Chondrocyte (in vitro differentiated cells): ENCODE measurements around the gene TCAP. TPM values are rescaled to one million over a fixed set of nuclear protein-coding genes. Genes with fewer than 3 reads are reported as not detected.
A peak's percentile ranks its signal among the peaks of the same experiment; 100 is the strongest.

Source experiments
- DNase-seq: peaks from one replicate; pipeline ENCODE4 v3.0.0; 2021; ENCODE audit warnings: mixed read lengths, low spot score
- H3K27ac Mint-ChIP-seq: one replicate; pipeline ENCODE4 v1.8.0; 2021; ENCODE audit warnings: mild to moderate bottlenecking, moderate library complexity, mixed read lengths; ENCODE audit not compliant: unreplicated experiment
- H3K27me3 Mint-ChIP-seq: 2 replicates; pipeline ENCODE4 v1.8.0; 2021; ENCODE audit warnings: low read depth, mixed read lengths
- H3K36me3 Mint-ChIP-seq: 2 replicates; pipeline ENCODE4 v1.8.0; 2021; ENCODE audit warnings: low read depth, mixed read lengths
- H3K4me1 Mint-ChIP-seq: 2 replicates; pipeline ENCODE4 v1.8.0; 2021; ENCODE audit warnings: low read depth, mild to moderate bottlenecking, mixed read lengths
- H3K4me3 Mint-ChIP-seq: one replicate; pipeline ENCODE4 v1.8.0; 2021; ENCODE audit warnings: mild to moderate bottlenecking, moderate library complexity, mixed read lengths; ENCODE audit not compliant: unreplicated experiment
- H3K9me3 Mint-ChIP-seq: 2 replicates; pipeline ENCODE4 v1.8.0; 2021; ENCODE audit warnings: low read depth, mixed read lengths
- total RNA-seq: library from RNA; stranded (reverse); gene quantifications from 3 replicates; pipeline ENCODE4 v1.2.1, GENCODE V29; 2021
- TF ChIP-seq, protein P1 (sequence below): fragments of 200-600 bp; sonication (generic); IDR thresholded peaks from 2 replicates; pipeline ENCODE4 v1.5.0; 2021; ENCODE audit warnings: antibody characterized with exemption, mild to moderate bottlenecking, moderate library complexity

TCAP gene
- total RNA-seq, 1 donor from 2014 or later = 0.77 TPM

DNA sequence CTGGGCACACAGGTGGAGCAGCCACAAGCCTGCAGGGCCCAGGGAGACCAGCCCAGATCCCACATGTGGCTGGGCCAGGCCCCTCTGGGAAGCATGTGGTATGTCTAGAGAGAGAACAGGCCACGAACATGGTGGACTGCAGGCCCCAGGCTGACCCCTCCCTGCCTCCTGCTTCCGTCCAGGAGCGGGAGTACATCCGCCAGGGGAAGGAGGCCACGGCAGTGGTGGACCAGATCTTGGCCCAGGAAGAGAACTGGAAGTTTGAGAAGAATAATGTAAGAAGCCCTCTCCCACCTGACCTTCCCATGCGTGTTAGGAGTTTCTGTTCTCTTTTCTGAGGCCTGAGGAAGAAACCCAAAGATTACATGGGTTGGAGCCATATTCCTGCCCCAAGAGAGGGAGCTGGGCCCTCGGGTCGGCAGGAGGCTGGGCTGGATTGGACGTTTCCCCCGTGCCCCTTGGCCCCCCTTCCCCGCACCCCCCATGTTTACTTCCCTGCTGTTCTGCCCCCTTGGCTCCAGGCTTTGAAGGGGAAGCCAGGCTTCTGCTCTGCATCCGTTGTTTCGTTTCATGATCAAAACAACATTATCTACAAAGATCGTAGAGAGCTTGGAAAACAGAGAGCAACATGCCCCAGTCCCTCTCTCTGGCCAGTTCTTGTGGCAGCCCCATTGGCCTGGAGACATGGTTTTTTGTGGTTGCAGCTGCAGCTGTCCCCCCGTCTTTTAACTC lies 5.7 kb upstream of the TCAP start:
- Mint-ChIP-seq H3K27me3 (no peaks in the 10 kb centered on the region), H3K9me3 (no peaks in the 10 kb centered on the region), H3K27ac (no peak overlapping the region), H3K4me3 (no peak overlapping the region), H3K4me1 (peaks cover 14% of the 10 kb centered on the region), H3K36me3 (peaks cover 5% of the 10 kb centered on the region)
- TF ChIP-seq, protein P1, sequence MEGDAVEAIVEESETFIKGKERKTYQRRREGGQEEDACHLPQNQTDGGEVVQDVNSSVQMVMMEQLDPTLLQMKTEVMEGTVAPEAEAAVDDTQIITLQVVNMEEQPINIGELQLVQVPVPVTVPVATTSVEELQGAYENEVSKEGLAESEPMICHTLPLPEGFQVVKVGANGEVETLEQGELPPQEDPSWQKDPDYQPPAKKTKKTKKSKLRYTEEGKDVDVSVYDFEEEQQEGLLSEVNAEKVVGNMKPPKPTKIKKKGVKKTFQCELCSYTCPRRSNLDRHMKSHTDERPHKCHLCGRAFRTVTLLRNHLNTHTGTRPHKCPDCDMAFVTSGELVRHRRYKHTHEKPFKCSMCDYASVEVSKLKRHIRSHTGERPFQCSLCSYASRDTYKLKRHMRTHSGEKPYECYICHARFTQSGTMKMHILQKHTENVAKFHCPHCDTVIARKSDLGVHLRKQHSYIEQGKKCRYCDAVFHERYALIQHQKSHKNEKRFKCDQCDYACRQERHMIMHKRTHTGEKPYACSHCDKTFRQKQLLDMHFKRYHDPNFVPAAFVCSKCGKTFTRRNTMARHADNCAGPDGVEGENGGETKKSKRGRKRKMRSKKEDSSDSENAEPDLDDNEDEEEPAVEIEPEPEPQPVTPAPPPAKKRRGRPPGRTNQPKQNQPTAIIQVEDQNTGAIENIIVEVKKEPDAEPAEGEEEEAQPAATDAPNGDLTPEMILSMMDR = no peak
- DNase-seq = no peak

DNA sequence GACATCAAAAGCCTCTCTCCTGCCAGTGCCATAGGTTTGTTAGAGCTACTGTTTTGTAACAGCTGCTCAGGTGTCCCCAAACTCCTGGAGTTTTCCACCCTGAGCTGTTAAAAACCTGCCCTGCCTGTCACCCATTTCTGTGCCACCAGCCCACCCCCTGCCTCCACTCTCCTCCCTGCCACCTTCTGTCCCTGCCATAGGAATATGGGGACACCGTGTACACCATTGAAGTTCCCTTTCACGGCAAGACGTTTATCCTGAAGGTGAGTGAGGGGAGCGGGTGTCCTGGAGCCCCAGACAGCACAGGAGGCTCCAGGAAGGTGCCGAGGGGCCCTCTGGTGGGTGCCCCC lies 5.2 kb upstream of the TCAP start:
- no peak for DNase-seq
- TF ChIP-seq, protein P1 = no peak
- peaks cover 5% of the 10 kb centered on the region for H3K36me3 Mint-ChIP-seq
- H3K4me3 Mint-ChIP-seq = no peak overlapping the region
- no peaks in the 10 kb centered on the region for H3K9me3 Mint-ChIP-seq
- H3K4me1 Mint-ChIP-seq = peaks cover 14% of the 10 kb centered on the region
- H3K27me3 Mint-ChIP-seq = no peaks in the 10 kb centered on the region
- H3K27ac Mint-ChIP-seq = no peak overlapping the region

DNA sequence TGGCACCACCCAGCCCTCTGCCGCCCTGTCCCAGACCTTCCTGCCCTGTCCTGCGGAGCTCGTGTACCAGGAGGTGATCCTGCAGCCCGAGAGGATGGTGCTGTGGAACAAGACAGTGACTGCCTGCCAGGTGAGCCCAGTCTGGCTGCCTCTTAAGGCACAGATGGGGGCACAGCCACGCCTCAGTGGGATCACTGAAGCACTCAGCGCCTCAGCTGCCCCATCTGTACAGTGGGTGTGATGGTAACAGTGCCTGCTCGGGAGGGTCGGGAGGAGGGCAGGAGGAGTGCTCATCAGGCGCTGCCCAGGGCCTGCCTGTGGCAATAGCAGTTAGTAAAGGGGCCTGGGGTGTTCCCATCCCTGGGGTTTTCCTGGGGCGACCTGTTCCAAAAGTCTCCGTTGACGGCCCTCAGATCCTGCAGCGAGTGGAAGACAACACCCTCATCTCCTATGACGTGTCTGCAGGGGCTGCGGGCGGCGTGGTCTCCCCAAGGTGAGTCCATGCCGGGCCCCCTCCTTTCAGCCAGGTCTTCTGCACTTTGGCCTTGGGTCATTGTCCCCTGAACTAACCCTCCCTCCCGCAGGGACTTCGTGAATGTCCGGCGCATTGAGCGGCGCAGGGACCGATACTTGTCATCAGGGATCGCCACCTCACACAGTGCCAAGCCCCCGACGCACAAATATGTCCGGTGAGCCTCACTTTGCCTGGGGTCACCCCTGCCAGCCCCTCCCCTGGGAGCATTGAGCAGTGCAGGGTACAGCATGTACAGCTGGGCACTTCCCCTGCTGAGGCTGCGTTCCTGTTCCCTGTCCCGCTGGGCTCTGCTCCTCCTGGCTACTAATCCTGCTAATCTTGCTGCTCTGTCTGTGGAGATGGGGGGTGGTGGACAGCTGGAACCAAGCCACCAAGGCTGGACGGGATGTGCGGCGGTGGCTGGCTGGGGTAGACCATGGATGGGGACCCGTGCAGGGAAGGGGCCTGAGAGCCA lies 4.5 kb upstream of the TCAP start:
- H3K27ac Mint-ChIP-seq = peak overlapping the region; percentile 61
- H3K4me3 Mint-ChIP-seq = no peak overlapping the region
- H3K9me3 Mint-ChIP-seq = no peaks in the 10 kb centered on the region
- TF ChIP-seq, protein P1 = no peak
- peaks cover 5% of the 10 kb centered on the region for H3K36me3 Mint-ChIP-seq
- no peaks in the 10 kb centered on the region for H3K27me3 Mint-ChIP-seq
- H3K4me1 Mint-ChIP-seq = peaks cover 19% of the 10 kb centered on the region
- DNase-seq = no peak

DNA sequence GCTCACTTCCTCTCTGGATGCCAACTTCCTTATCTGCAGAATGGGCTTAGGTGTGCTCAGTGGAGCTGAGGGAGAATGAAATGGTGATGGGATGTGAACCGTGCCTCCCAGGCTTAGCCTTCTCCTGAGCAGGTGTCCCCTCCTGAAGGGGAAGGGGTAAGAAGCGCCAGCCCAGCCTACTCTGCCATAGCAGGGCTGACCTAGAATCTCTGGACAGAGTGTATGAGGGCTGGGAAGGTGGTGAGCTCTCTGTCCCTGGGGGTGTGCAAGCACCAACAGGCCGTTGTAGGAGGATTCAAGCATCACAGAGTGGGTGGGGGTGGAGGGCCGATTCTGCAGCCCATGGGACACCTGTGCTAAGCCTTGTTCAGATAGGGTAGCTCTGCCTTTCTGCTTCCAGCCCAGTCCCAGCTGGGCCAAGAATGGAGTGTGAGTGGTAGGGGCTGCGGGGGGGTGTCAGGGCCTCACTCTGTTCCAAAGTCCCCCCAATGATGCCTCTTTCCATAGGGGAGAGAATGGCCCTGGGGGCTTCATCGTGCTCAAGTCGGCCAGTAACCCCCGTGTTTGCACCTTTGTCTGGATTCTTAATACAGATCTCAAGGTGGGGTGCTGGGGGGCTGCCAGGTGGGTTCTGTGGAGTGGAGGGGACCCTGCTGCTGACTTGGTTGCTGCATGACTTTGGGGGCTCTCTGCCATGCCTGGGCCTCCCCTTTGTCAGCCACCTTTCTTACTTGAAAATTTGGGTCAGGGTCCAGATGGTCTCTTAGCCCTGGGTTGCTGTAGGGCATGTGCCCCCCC lies 3.2 kb upstream of the TCAP start:
- peaks cover 32% of the 10 kb centered on the region for H3K4me1 Mint-ChIP-seq

More for the DNA sequence above, 3.2 kb upstream of the TCAP start:
- no peak overlapping the region for H3K27ac Mint-ChIP-seq
- TF ChIP-seq, protein P1 = no peak
- H3K9me3 Mint-ChIP-seq = no peaks in the 10 kb centered on the region
- H3K27me3 Mint-ChIP-seq = peaks cover 2% of the 10 kb centered on the region
- DNase-seq = no peak
- H3K4me3 Mint-ChIP-seq = no peak overlapping the region
- peaks cover 5% of the 10 kb centered on the region for H3K36me3 Mint-ChIP-seq
